ENCODE data around the gene ALDH4A1.
"Not testable (repeated sequence)": the region's sequence is repeated elsewhere in the genome, so short reads cannot be mapped to it uniquely, and the experiment has no call there.

Gene ALDH4A1

DNA sequence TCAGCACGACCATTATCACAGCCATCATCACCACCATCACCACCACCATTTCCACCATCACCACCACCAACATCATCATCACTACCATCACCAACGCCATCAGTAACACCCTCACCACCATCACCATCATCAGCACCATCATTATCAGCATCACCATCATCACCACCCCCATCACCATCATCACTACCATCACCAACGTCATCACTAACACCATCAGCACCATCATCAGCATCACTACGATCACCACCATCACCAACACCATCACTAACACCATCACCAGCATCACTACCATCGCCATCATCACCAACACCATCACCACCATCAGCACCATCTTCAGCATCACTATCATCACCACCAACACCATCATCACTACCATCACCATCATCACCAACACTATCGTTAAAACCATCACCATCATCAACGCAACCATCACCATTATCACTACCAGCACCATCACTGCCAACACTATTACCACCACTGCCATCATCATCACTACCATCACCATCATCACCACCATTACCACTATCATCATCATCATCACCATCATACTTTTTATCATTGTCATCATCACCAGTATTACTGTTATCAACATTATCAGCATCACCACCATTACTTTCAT is 44.2 kb downstream of the ALDH4A1 start:
- DNase-seq (ENCODE audit: low read depth, low spot score): no peak

DNA sequence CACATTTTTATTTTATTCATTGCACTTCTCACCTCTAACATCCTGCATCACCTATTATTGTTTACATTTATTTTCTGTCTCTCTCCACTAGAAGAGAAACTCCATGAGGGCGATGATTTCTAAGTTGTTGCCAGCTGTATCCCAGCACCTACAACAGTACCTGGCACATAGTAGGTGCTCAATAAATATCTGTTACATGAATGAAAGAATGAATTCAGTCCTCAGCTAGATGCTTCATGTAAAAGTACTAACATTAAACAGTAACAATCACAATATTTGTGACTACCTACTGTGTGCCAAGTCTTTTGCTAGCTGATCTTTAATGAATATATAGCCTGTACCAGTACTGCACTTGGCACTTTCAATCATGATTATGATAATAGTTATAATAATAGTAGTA is 45.9 kb downstream of the ALDH4A1 start:
- DNase-seq (ENCODE audit: low read depth, low spot score): no peak

DNA sequence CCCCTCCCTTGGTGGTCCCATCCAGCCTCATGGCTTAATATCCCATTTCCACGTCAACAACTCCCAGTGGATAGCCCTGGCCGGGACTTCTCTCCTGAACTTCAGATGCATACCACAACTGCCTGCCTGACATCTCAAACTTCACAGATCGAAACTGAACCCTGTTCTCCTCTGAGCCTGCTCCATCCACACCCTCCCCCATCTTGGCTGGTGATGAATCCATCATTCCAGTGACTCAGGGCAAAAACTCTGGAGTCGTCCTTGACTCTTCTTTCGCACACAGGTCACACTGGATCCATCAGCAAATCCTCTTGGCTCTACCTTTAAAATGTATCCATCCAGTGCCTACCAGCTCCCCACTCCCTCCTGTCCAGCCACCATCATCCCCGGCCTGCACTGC is 46.8 kb downstream of the ALDH4A1 start:
- no peak for DNase-seq (ENCODE audit: low read depth, low spot score)

DNA sequence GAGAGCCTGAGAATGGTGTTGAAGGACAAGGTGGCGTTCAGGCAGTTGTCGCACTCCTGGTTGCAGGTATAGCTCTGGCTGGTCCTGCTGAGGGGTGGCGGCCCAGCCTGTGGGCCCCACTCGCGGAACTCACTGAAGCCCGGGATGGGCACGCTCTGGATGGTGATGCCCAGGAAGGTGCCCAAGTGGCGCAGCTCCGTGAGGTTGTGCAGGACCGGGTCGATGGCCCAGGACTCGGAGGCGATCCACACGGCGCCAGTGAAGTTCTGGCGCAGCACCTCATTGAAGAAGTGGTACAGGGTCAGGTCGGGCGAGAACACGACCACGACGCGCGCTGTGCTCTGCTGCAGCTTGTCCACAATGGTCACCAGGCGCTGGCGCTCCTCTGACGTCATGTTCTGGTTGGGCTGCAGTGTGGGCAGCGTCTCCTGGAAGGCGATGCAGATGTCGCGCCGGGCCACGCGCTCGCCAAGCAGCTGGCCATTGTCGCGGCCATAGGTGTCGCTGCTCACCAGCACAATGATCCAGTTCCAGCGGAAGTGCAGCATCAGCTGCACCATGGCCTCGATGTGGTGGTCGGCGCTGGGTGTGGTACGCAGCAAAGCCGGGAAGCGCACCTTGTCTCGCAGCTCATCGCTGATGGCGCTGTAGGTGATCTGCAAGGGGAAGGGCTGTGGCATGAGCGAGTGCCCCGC is 47.9 kb downstream of the ALDH4A1 start:
- DNase-seq (ENCODE audit: low read depth, low spot score): no peak

DNA sequence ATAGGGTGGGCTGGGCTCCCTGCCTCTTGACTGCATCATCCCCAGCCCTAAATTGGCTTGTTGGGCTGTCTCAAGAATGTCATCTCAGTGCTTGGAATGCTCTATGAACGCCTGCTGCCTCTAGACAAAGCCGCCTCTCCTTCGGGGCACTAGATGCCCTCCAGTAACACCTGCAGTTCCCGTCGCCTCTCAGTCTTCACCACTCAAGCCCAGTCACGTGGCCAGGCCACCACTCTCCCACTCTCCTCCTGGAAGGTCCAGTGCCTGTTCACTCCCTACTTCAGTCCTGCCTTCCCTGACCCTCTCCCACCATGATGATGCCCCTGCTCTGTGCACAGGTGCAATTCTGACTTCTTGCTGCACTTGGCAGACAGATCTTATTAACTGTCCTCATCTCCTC is 49.9 kb downstream of the ALDH4A1 start:
- no peak for DNase-seq (ENCODE audit: low read depth, low spot score)

DNA sequence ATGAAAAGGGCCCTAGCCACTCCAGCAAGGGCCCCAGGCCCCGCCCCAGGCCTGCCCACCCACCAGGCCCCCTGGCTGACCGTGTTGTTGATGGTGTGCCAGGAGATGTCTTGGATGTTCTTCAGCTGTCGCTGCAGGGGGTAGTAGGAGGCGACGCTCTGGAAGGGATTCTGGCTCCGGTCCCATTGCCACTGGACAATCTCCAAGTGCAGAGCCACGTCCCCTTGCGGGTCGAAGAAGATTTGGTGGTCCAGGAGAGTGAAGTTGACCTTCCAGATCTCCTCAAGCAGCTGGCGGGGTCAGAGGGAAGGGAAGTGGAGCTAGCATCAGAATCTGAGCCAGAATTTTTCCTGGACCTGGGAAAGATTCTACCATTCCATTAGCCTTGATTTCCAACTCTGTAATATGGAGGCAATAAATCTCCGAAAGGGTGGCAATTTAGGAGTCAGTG is 53.1 kb downstream of the ALDH4A1 start:
- DNase-seq (ENCODE audit: low read depth, low spot score): no peak

DNA sequence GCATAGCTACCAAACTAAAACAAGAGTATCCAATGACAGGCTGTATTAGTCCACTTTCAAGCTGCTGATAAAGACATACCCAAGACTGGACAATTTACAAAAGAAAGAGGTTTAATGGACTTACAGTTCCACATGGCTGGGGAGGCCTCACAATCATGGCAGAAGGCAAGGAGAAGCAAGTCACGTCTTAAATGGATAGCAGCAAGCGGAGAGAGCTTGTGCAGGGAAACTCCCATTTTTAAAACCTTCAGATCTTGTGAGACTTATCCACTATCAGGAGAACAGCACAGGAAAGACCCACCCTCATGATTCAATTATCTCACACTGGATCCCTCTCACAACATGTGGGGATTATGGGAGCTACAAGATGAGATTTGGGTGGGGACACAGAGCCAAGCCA is 54.6 kb downstream of the ALDH4A1 start:
- not testable (repeated sequence) for DNase-seq (ENCODE audit: low read depth, low spot score)

DNA sequence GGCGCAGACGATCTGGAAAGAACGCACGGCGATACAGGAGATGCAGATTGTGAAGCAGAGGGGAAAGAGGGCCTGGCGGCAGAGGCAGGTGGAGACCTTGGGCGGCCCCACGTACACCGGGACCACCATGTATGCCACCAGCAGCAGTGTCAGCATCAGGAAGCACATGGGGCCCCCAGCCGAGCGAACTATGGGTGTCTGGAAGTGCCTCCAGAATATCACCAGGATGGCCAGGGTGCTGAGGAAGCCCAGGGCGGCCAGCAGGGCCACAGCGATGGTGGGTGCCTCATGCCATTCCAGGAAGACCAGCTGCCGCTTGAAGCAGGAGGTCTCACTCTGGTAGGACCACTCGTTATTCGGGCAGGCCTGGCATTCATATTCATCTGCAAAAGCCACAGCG is 62.2 kb downstream of the ALDH4A1 start:
- no peak for DNase-seq (ENCODE audit: low read depth, low spot score)

DNA sequence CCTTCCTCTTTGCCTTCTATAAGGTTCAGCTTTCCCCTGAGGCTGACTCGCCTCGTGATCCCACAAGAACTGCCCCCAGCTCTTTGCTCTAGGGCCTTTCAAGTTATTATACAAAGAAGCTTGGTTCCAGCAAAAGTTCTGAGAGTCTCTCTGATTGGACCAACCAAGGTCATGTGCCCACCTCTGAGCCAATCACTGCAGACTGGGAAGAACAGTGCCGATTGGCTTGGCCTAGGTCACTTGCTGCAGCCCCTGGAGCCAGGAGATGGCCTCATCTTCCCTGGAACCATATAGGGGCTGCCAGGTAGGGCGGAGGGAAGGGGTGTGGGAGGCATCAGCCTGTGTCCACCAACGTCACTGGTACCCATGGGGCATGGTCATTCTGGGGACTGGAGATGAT is 65.7 kb downstream of the ALDH4A1 start:
- DNase-seq (ENCODE audit: low read depth, low spot score): no peak

DNA sequence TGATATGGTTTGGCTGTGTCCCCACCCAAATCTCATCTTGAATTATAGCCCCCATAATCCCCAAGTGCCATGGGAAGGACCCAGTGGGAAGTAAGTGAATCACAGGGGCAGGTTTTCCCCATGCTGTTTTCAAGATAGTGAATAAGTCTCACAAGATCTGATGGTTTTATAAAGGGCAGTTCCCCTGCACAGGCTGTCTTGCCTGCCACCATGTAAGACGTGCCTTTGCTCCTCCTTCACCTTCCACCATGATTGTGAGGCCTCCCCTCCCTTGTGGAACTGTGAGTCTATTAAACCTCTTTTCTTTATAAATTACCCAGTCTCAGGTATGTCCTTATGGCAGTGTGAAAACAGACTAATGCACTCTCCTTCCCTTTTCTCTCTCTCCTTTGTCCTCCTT is 70.0 kb downstream of the ALDH4A1 start:
- not testable (repeated sequence) for DNase-seq (ENCODE audit: low read depth, low spot score)

DNA sequence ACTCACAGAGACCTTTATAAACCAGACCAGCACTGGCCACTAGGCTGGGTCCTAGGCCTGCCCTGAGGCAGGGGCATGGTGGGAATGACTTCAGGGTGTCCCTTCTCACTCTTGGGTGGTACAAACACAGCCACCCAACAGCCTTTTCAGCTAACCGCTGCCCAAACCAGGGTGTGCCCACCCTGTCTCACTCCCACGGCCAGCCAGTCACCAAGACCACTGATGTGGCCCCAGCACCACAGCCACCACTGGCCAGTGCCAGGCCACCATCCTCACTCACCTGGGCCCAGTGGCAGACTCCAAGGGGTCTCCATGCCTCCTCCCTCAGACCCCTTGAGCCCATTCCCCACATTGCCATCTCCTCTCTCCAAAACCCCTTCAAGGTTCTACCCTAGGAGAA is 70.7 kb downstream of the ALDH4A1 start:
- no peak for DNase-seq (ENCODE audit: low read depth, low spot score)

DNA sequence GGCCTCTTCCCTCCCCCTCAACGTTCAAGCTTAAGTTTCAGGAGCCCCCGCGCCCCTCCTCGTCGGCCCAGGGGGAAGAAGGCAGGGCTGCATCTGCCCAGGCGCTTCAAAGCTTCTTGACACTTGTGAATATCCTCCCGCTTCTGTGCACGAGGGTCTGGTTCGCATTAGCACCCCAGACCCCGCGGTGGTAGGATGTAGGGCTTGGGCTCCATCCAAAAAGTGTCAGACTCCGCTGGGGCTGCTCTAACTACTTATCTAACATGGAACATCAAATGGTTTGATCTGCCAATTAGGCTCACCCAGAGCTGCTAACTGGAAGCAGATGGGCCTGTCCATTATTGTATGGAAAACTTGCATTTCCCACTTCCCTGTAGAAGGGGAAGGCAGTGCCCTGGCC is 71.8 kb downstream of the ALDH4A1 start:
- no peak for DNase-seq (ENCODE audit: low read depth, low spot score)

DNA sequence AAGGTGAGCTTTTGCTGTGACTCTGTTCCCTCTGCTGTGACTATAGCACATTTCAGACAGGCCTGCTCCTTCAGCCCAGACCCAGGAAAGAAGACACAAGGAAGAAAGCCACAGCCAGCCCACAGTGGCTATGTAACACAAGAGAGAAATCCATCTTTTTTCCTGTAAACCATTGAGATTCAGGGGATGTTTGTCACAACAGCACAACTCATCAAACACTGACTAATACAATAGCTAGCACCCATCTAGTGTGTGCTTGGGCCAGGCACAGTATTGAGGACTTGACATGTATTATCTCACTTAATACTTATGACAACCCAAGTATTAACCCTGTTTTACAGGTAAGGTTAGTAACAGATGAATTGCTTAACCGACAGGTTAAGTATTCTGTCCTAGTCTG is 72.7 kb downstream of the ALDH4A1 start:
- no peak for DNase-seq (ENCODE audit: low read depth, low spot score)

DNA sequence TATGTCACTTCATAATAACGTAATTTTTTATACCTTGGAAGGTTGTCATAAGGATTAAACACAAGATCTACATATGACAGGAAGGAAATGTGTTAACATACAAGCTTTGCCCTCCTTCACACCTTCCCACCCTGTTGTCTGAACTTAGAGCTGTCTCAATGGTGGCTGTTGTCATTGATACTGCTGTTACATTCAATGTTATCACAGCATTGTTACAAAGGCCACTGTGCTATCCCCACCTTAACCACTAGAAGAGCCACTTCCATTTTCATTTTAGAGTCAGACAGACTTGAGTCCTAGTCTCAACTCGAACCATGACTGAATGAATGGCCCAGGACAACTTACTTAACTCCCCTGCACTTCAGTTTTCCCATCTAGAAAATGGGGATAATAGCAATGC is 74.1 kb downstream of the ALDH4A1 start:
- no peak for DNase-seq (ENCODE audit: low read depth, low spot score)

DNA sequence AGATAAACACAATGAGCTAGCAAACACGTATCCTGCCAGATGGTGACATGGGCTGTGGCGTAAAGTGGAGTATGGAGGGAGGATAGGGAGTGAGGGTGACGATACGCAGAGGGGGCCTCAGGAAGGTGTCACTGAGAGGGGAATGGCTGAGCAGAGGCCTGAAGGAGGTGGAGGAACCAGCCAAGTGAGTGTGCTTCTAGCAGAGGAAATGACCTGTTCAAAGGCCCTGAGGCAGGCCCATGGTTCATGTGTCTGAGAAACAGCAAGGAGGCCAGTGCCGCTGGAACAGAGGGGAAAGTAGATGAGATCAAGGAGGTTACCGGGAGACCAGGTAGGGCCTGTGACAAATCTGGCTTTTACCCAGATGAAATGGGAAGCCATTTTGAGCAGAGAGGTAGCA is 78.9 kb downstream of the ALDH4A1 start:
- DNase-seq (ENCODE audit: low read depth, low spot score): no peak

Measured in activated naive CD8-positive, alpha-beta T cell treated with anti-CD3 and anti-CD28 coated beads, Interleukin-2, amount 50 U/mL, for 16 hours (primary cell).